Parietal lobe (tissue), 1 donor: ENCODE data around the gene TMEM269. TPM values are rescaled to one million over a fixed set of nuclear protein-coding genes. Genes with fewer than 3 reads are reported as not detected.

Experiments
- total RNA-seq: library from RNA; depleted of rRNA; stranded (reverse); fragments of >200 nt; gene quantifications from one replicate; pipeline ENCODE4 v1.2.3, GENCODE V29; 2014

Gene TMEM269, protein sequence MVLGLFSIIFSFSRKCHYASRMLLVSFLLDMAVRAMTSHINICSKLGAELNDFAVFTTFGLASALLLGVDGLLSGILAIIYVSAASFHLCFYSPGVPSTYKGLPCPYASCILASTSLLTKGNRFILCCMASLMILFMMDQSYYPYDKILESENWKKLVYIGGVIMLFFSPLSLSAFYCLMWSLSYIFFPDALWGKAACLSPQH
- 0.94 TPM for total RNA-seq

GRCh38 chr1:42784946-42785693, at the start of gene TMEM269:
TMEM269 (plus strand) TSS chr1:42784991; CDS start chr1:42789894, 4,903 bp downstream.

DNA sequence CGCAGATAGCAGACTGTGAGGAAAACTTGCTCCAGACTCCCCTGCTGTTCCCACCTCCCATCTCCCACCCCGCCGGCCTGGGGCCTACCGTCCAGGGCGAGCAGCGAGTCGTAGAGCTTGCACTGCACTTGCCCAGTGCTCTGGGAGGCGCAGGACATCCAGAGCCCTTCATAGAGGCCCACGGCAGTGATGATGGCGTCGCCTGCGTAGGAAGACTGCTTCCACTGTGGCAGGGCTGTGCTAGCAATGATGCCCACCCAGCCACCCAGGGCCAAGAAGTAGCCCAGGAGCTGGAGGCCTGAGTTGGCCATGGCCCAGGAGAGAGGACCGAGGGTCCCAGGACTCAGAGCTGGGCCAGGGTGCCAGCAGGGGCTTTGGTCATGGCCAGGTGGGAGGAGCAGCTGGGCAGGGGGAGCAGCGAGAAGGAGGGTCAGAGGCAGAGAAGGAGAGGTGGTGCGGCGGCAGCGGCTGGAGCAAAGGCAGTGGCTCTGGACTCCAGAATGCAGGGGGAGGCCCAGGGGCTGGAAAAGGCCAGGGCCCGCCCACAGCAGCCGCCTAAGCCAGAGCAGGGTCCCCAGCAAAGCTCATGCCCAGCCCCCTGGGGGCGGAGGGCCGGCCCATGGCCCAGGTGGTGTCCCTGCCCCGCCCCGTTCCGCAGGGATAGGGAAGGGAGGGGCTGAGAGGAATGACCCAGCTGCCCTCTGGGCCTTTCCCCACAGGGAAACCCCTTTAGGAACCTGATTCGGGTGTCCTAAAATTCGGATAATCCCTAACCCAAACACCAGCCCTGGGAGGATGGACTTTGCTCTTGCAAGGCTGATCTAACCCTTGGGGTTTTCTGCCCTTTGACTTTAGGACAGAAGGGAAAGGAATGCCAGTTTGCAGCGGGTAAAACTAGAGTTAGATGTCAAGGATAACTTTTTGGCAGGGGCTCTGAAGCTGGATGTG, 44.8 kb upstream of the TMEM269 start, which contains the start of gene CLDN19:
CLDN19 (minus strand) TSS at position 484 of the 948 bp plus-strand sequence; CDS start at position 311, 173 bp downstream.

GRCh38 chr1:42766741-42767509, 17.9 kb upstream of the TMEM269 start, which contains the start of the genes C1orf50 and P3H1:
C1orf50 (plus strand) TSS chr1:42767249; CDS start chr1:42767312, 63 bp downstream.
P3H1 (minus strand) TSS chr1:42767028; CDS start chr1:42766971, 57 bp downstream.

GRCh38 chr1:42816585-42817439, 32.0 kb downstream of the TMEM269 start, which contains the start of the genes ERMAP and SVBP:
ERMAP (plus strand) TSS chr1:42817122; CDS start chr1:42830449, 13,327 bp downstream.
SVBP (minus strand) TSS chr1:42817397; CDS start chr1:42816544, 853 bp downstream.

DNA sequence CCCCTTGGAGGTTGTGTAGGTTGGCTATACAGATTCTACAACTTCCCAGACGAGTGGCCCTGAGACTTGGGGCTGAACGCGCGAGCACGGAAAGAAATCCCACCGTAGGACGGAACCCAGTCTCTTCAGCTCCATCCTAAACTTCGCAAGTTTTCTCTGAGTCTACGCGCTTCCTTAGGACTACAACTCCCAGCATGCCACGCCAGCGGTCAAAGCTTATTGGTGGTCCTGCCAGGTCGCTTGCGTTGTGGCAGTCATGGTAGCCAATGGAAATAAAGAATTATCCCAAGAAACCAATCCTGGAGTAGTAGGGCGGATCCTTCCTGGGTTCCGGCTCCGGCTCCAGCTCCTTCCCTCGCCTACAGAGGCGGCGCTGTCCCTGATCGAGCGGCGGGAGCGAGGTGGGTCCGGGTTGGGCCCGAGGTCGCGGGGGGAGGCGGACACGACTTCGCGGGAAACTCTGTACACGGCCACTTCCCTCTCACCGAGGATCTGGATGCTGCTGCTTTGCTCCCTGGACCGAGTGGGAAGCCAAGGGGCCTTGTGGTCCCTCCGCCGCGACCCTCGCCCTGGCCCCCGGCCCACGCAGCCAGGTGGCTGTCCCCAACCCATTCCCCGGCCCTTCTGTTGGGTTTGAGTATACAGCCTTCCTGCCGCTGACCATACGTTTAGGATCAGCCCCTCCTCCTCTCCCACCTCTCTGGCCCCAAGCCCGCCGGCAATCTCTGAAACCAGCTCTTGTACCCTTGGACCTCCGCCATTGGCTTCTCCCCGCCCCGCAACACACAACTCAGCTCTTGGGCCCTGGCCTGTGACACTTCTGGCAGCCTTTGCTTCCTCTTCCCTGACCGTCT, 61.7 kb downstream of the TMEM269 start, which contains the start of gene ZNF691:
ZNF691 (plus strand) TSS at position 357 of the 854 bp plus-strand sequence. CDS start 3,046 bp downstream, outside the sequence.

Other genes starting within 250 kb of the TMEM269 start
- gene PPIH, start 126.6 kb upstream of the TMEM269 start, total RNA-seq, result 20.0 TPM
- gene YBX1, start 102.6 kb upstream of the TMEM269 start, total RNA-seq, result 1,112 TPM
- not detected for gene CLDN19, start 44.8 kb upstream of the TMEM269 start, total RNA-seq
- gene P3H1, start 18.0 kb upstream of the TMEM269 start, total RNA-seq, result 21.9 TPM
- gene C1orf50, start 17.7 kb upstream of the TMEM269 start, total RNA-seq, result 17.2 TPM
- gene ERMAP, start 32.1 kb downstream of the TMEM269 start, total RNA-seq, result 3.1 TPM
- gene SVBP, start 32.4 kb downstream of the TMEM269 start, total RNA-seq, result 48.5 TPM
- gene ZNF691, start 61.6 kb downstream of the TMEM269 start, total RNA-seq, result 10.6 TPM
- 34.4 TPM for gene SLC2A1, start 173.9 kb downstream of the TMEM269 start, total RNA-seq